Measurements from ENCODE around the gene PNPLA1. TPM values are rescaled to one million over a fixed set of nuclear protein-coding genes. Genes with fewer than 3 reads are reported as not detected.

PNPLA1 gene
- total RNA-seq, 1 donor from 2014 or later: not detected

DNA sequence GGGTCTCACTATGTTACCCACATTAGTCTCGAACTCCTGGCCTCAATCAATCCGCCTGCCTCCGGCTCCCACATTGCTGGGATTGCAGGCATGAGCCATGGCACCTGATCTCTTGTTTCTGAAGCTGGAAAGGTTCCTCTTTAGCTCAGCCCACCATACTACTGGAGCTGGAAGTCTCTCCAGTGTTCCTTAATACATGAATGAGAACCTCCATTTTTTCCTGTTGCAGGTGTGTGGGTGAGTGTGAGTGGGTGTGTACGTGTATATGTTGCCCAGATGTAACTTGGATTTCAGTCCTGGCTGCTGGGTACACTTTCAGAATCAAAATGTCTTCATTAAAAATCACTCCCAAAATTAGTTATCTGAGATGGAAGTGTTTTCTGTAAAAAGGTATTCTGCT is 11.1 kb downstream of the PNPLA1 start:
- no peak for DNase-seq
- H3K4me3 ChIP-seq: no peak overlapping the region
- intact Hi-C loops (cut with micrococcal nuclease): no loop called here
- H3K36me3 ChIP-seq: no peaks in the 10 kb centered on the region
- H3K27ac ChIP-seq (replicated peaks): no peak overlapping the region
- H3K4me1 ChIP-seq: no peaks in the 10 kb centered on the region
- H3K9me3 ChIP-seq (replicated peaks): no peaks in the 10 kb centered on the region
- TF ChIP-seq, protein P1, sequence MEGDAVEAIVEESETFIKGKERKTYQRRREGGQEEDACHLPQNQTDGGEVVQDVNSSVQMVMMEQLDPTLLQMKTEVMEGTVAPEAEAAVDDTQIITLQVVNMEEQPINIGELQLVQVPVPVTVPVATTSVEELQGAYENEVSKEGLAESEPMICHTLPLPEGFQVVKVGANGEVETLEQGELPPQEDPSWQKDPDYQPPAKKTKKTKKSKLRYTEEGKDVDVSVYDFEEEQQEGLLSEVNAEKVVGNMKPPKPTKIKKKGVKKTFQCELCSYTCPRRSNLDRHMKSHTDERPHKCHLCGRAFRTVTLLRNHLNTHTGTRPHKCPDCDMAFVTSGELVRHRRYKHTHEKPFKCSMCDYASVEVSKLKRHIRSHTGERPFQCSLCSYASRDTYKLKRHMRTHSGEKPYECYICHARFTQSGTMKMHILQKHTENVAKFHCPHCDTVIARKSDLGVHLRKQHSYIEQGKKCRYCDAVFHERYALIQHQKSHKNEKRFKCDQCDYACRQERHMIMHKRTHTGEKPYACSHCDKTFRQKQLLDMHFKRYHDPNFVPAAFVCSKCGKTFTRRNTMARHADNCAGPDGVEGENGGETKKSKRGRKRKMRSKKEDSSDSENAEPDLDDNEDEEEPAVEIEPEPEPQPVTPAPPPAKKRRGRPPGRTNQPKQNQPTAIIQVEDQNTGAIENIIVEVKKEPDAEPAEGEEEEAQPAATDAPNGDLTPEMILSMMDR (IDR thresholded peaks at IDR 0.05; ENCODE audit: borderline replicate concordance): no peak
- H3K27me3 ChIP-seq (ENCODE audit: low read depth): peaks cover 94% of the 10 kb centered on the region

DNA sequence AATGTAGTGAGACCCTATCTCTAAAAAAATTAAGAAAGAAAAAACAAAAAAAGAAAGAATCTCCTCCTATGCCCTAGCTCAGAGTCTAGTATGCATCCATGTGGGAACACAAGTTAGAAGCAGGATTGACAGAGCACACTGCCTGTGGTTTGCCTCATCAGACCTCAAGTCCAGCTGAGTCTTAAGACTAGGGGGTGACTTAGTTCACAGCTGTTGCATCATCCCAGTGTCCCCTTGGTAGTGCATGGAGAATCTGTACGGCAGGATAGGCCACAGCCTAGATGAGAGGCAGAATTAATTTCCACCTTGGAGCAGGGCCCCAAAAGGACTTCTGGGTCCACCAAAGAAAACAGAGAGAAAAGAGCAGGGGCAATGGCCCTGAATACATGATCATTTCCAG is 13.7 kb downstream of the PNPLA1 start:
- peaks cover 92% of the 10 kb centered on the region for H3K27me3 ChIP-seq (ENCODE audit: low read depth)
- TF ChIP-seq, protein P1 (IDR thresholded peaks at IDR 0.05; ENCODE audit: borderline replicate concordance): no peak
- intact Hi-C loops (cut with micrococcal nuclease): no loop called here

DNA sequence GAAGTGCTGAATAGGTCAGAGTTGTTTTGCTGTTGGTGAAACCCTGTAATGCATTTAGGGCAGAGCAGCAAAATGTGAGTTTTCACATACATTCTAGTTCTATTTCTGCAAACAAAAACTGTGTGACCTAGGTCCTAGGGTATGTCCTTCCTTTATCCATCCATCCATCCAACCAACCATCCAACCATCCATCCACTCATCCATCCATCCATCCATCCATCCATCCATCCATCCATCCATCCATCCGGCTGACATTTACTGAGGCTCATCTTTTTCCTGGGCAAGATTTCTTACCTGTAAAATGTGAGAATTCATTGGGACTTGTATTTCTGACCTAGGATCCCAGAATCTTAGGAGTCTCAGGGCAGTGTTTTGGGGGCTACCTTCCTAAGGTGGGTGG is 14.5 kb downstream of the PNPLA1 start:
- no peak for DNase-seq
- H3K4me3 ChIP-seq: no peak overlapping the region
- intact Hi-C loops (cut with micrococcal nuclease): no loop called here

More for the DNA sequence above, 13.7 kb downstream of the PNPLA1 start:
- no peak overlapping the region for H3K27ac ChIP-seq (replicated peaks)
- no peaks in the 10 kb centered on the region for H3K4me1 ChIP-seq
- no peak overlapping the region for H3K4me3 ChIP-seq
- H3K36me3 ChIP-seq: no peaks in the 10 kb centered on the region
- DNase-seq: no peak
- H3K9me3 ChIP-seq (replicated peaks): no peaks in the 10 kb centered on the region

DNA sequence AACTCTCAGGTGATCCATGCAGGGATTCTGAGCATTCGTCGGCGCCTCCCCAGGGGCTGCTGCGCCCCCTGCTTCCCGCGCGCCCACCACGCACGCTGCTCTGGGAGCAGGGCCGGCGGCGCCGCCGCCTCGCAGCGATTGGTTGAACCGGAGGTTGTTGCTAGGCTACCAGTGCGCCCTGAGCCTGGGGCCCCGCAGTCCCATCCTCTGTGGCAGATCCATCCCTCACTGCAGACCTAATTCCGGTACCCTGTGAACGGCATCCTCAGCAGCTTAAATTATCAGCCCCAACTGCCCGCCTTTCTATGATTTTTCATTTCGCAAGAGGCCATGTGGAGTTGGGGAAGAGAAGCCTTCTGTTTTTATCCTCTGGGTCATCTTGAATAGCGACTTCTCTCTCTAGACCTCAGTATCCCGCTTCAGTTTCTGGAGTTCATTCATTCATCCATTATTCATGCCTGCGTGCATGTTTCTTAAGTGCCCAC is 15.4 kb downstream of the PNPLA1 start:
- Histone ChIP-seq H3K27me3 (ENCODE audit: low read depth) (peaks cover 92% of the 10 kb centered on the region), H3K36me3 (no peaks in the 10 kb centered on the region), H3K9me3 (replicated peaks) (no peaks in the 10 kb centered on the region), H3K27ac (replicated peaks) (no peak overlapping the region), H3K4me3 (no peak overlapping the region), H3K4me1 (no peaks in the 10 kb centered on the region)
- TF ChIP-seq, protein P1 (IDR thresholded peaks at IDR 0.05; ENCODE audit: borderline replicate concordance): no peak
- intact Hi-C loops (cut with micrococcal nuclease): no loop called here
- no peak for DNase-seq

More for the DNA sequence above, 14.5 kb downstream of the PNPLA1 start:
- Histone ChIP-seq H3K36me3 (no peaks in the 10 kb centered on the region), H3K4me1 (no peaks in the 10 kb centered on the region), H3K27me3 (ENCODE audit: low read depth) (peaks cover 92% of the 10 kb centered on the region), H3K9me3 (replicated peaks) (no peaks in the 10 kb centered on the region), H3K27ac (replicated peaks) (no peak overlapping the region)
- TF ChIP-seq, protein P1 (IDR thresholded peaks at IDR 0.05; ENCODE audit: borderline replicate concordance): no peak

DNA sequence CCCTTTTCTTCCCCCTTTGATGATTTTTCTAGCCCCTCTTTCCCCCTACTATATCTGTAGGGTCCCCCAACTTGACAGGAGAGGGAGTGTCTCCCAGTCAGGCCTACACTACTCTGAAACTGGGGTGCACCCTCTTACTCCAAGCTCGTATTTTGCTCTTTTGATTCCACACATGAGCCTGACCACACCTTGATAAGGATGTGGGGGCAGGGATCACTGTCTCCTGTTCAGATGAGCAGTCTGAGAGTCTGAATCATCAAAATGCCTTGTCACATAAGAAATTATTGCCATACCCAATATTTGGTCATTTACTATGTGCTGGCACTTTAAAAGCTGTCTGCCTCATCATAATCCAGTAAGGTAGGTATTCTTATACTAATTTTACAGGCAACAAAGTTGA is 15.9 kb downstream of the PNPLA1 start:
- TF ChIP-seq, protein P1 (IDR thresholded peaks at IDR 0.05; ENCODE audit: borderline replicate concordance): no peak
- H3K36me3 ChIP-seq: no peaks in the 10 kb centered on the region
- H3K4me3 ChIP-seq: no peak overlapping the region
- intact Hi-C loops (cut with micrococcal nuclease): no loop called here
- H3K27me3 ChIP-seq (ENCODE audit: low read depth): peaks cover 93% of the 10 kb centered on the region
- no peak for DNase-seq
- H3K4me1 ChIP-seq: no peaks in the 10 kb centered on the region
- H3K27ac ChIP-seq (replicated peaks): no peak overlapping the region
- H3K9me3 ChIP-seq (replicated peaks): no peaks in the 10 kb centered on the region
